Liver (tissue), 3 donors: Measurements from ENCODE around the gene CUX1.

Source experiments
- EGR1 ChIP-seq, 2 donors: IDR thresholded peaks; 2 replicates each; pipeline ENCODE4 v1.6.1; 2016 to 2018; ENCODE audit warnings: antibody characterized with exemption in 2 of 2, low read depth in 2 of 2
- MAX ChIP-seq: IDR thresholded peaks from 2 replicates; pipeline ENCODE4 v1.6.1; 2016; ENCODE audit warnings: antibody characterized with exemption
- REST ChIP-seq: IDR thresholded peaks from 2 replicates; pipeline ENCODE4 v1.6.1; 2016; ENCODE audit warnings: antibody characterized with exemption, mild to moderate bottlenecking
- TAF1 ChIP-seq: conservative IDR thresholded peaks from 2 replicates; pipeline ENCODE4 v1.6.1; 2016; ENCODE audit warnings: antibody characterized with exemption, mild to moderate bottlenecking
- TF ChIP-seq, protein P1 (sequence below): fragments of 150-350 bp; IDR thresholded peaks from 2 replicates; pipeline ENCODE4 v1.5.1; 2017; ENCODE audit warnings: improper control_type of control experiment, low read depth, low read length; ENCODE audit not compliant: missing input control
- TF ChIP-seq, protein P2 (sequence below): IDR thresholded peaks from 2 replicates; pipeline ENCODE4 v1.6.1; 2016; ENCODE audit warnings: antibody characterized with exemption
- donor health status: healthy.
- donor health status: healthy.

DNA sequence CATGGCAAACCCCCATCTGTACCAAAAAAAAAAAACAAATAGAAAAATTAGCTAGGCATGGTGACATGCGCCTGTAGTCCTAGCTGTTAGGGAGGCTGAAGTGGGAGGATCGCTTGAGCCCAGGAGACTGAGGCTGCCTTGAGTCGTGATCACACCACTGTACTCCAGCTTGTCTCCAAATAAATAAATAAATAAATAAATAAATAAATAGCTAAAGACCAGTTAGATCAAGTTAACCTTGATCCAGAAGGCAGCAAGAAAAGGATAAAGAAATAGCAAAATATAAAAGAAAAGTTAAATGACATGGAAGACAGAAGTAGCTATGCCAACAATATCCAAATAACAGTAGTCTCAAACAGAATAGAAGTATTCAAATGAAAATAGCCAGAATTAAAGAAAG lies 337.0 kb downstream of the CUX1 start:
- TF ChIP-seq, protein P1, sequence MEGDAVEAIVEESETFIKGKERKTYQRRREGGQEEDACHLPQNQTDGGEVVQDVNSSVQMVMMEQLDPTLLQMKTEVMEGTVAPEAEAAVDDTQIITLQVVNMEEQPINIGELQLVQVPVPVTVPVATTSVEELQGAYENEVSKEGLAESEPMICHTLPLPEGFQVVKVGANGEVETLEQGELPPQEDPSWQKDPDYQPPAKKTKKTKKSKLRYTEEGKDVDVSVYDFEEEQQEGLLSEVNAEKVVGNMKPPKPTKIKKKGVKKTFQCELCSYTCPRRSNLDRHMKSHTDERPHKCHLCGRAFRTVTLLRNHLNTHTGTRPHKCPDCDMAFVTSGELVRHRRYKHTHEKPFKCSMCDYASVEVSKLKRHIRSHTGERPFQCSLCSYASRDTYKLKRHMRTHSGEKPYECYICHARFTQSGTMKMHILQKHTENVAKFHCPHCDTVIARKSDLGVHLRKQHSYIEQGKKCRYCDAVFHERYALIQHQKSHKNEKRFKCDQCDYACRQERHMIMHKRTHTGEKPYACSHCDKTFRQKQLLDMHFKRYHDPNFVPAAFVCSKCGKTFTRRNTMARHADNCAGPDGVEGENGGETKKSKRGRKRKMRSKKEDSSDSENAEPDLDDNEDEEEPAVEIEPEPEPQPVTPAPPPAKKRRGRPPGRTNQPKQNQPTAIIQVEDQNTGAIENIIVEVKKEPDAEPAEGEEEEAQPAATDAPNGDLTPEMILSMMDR = no peak
- TF ChIP-seq REST (no peak), TAF1 (no peak), MAX (no peak), EGR1 (IDR thresholded peaks at IDR 0.05; ENCODE audit: low read depth in 2 of 2) (no peak)
- TF ChIP-seq, protein P2, sequence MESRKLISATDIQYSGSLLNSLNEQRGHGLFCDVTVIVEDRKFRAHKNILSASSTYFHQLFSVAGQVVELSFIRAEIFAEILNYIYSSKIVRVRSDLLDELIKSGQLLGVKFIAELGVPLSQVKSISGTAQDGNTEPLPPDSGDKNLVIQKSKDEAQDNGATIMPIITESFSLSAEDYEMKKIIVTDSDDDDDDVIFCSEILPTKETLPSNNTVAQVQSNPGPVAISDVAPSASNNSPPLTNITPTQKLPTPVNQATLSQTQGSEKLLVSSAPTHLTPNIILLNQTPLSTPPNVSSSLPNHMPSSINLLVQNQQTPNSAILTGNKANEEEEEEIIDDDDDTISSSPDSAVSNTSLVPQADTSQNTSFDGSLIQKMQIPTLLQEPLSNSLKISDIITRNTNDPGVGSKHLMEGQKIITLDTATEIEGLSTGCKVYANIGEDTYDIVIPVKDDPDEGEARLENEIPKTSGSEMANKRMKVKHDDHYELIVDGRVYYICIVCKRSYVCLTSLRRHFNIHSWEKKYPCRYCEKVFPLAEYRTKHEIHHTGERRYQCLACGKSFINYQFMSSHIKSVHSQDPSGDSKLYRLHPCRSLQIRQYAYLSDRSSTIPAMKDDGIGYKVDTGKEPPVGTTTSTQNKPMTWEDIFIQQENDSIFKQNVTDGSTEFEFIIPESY = no peak
